Muscle of leg (tissue), 16 donors: ENCODE data around the gene CCL15. TPM values are rescaled to one million over a fixed set of nuclear protein-coding genes. Genes with fewer than 3 reads are reported as not detected.

Experiments used
- DNase-seq: peaks from one replicate; pipeline ENCODE4 v3.0.0; 2013
- H3K27ac ChIP-seq: one replicate; pipeline ENCODE4 v1.5.1; 2013; ENCODE audit warnings: mild to moderate bottlenecking, low read length, control low read depth
- H3K27me3 ChIP-seq: one replicate; pipeline ENCODE4 v1.6.1; 2013; ENCODE audit warnings: low read length; ENCODE audit not compliant: control insufficient read depth, insufficient read depth
- H3K36me3 ChIP-seq: one replicate; pipeline ENCODE4 v1.6.1; 2013; ENCODE audit warnings: low read length; ENCODE audit not compliant: control insufficient read depth, insufficient read depth
- H3K4me1 ChIP-seq: one replicate; pipeline ENCODE4 v1.6.1; 2013; ENCODE audit warnings: low read length; ENCODE audit not compliant: control insufficient read depth, insufficient read depth
- H3K4me3 ChIP-seq: one replicate; pipeline ENCODE4 v1.5.1; 2013; ENCODE audit warnings: low read length, control low read depth
- H3K9me3 ChIP-seq: replicated peaks from 2 replicates; pipeline ENCODE4 v1.6.1; 2013; ENCODE audit warnings: low read depth, low read length; ENCODE audit not compliant: control insufficient read depth
- WGBS: methylation state at CpG from one replicate; pipeline ENCODE4 v1.1.5; 2013; ENCODE audit warnings: missing lambda C conversion rate; ENCODE audit not compliant: insufficient coverage; 5-methylcytosine and 5-hydroxymethylcytosine counted together
- long read RNA-seq, 11 donors: transcript quantifications; one replicate each; lab custom pipeline, GENCODE V29; 2026
- polyA plus RNA-seq, 8 donors: library from polyadenylated mRNA; unstranded; fragments of 120-200 nt; gene quantifications; one replicate each; pipeline versions ENCODE4 v1.2.1 to v1.2.3, GENCODE V29; 2013; ENCODE audit warnings: inconsistent platforms in 1 of 8, low replicate concordance in 1 of 8; ENCODE audit not compliant: insufficient read length in 8 of 8, insufficient read depth in 1 of 8
- total RNA-seq: library from RNA; stranded (reverse); fragments of 120-200 nt; gene quantifications from one replicate; pipeline ENCODE4 v1.2.4, GENCODE V29; 2013

CCL15 gene, protein sequence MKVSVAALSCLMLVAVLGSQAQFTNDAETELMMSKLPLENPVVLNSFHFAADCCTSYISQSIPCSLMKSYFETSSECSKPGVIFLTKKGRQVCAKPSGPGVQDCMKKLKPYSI
- total RNA-seq (not detected), polyA plus RNA-seq (under 1 TPM in 1 of 8 donors, not detected in 7; 0.63 TPM)
- long read RNA-seq, donor 1: 0 reads
- long read RNA-seq, donor 2: 0 reads
- long read RNA-seq, donor 3: 0 reads
- long read RNA-seq, donor 4: 0 reads
- long read RNA-seq, donor 5: 0 reads
- long read RNA-seq, donor 6: 0 reads
- long read RNA-seq, donor 7: 0 reads
- long read RNA-seq, donor 8: 0 reads
- long read RNA-seq, donor 9: 0 reads
- long read RNA-seq, donor 10: 0 reads
- long read RNA-seq, donor 11: 0 reads

DNA sequence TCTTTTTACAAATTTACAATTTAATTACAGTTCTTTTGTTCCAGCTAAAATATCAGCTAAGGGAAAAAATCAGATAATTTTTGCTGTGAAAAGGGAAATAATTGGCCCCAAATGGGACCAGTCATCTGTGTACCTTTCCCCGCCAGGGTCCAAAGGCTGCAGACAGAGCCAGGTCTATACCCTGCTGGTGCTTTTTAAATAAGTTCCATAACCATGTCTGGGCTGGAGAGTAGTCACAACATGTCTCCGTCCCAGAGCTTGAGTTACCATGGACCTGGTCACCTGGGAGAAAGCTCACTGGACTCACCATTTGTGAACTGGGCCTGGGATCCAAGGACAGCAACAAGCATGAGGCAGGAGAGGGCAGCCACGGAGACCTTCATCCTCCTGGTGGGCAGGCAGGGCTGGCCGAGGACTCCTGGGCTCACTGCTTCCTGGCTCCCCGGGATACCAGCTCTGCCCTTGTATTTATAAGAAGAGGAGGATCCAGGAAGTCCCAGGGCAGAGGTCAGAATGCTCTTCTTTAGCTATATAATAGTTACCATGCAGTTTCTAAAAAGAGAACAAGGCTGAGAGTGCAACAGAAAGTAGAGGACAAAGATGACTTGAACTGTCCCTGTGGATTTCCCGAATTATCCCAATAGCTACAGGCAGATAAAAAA, at the start of gene CCL15:
TSS of gene CCL15 (minus strand) at position 444 of the 662 bp plus-strand sequence. CDS start at position 383, 61 bp downstream.
- no peak for DNase-seq
- H3K4me3 ChIP-seq: no peak within 1 kb of the TSS
- 78% methylated on average over 3 of the region's 6 CpGs for WGBS
- H3K4me1 ChIP-seq: no peaks in the 10 kb centered on the region
- no peaks in the 10 kb centered on the region for H3K9me3 ChIP-seq
- no peak within 1 kb of the TSS for H3K27ac ChIP-seq
- H3K27me3 ChIP-seq: no peaks in the 10 kb centered on the region
- H3K36me3 ChIP-seq: no peaks in the 10 kb centered on the region

DNA sequence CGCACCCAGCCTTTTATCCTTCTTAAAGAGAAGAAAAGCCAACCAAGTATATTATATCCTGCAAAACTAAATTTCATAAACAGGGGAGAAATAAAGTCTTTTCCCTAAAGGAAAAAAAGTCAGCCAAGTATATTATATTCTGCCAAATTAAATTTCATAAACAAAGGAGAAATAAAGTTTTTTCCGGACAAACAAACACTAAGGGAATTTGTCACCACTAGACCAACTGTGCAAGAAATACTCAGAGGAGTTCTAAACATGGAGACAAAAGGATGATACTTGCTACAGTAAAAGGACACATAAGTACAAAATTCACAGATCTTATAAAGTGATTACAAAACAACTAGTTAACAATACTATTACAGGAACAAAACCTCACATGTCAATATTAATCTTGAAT, 48.3 kb upstream of the CCL15 start:
- Histone ChIP-seq H3K27ac (no peak overlapping the region), H3K4me3 (no peak overlapping the region), H3K36me3 (no peaks in the 10 kb centered on the region), H3K27me3 (no peaks in the 10 kb centered on the region), H3K9me3 (peaks cover 8% of the 10 kb centered on the region), H3K4me1 (no peaks in the 10 kb centered on the region)
- no CpG with 5 or more reads among the region's 2 CpGs for WGBS
- no peak for DNase-seq

DNA sequence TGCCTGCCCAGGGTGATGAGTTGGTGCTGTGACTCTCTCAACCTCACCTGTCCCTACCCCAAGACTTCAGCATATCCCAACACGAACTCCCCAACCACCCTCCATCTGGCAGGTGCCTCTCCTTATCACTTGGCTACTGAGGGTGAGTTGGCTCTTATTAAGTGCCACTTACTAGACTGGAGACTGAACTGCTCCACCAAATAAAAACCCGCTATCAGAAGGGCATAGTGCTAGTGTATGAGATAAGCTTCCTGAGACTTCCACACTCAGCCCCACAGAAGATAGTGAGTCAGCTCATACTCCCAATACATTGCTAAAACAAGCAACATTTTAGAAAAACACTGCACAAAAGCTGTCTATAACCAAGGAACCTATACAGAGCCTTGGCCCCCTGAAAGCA, 46.7 kb upstream of the CCL15 start:
- H3K4me3 ChIP-seq: no peak overlapping the region
- H3K36me3 ChIP-seq: no peaks in the 10 kb centered on the region
- peaks cover 8% of the 10 kb centered on the region for H3K9me3 ChIP-seq
- no peaks in the 10 kb centered on the region for H3K4me1 ChIP-seq
- H3K27ac ChIP-seq: no peak overlapping the region
- H3K27me3 ChIP-seq: no peaks in the 10 kb centered on the region
- no CpG with 5 or more reads among the region's 2 CpGs for WGBS
- no peak for DNase-seq

DNA sequence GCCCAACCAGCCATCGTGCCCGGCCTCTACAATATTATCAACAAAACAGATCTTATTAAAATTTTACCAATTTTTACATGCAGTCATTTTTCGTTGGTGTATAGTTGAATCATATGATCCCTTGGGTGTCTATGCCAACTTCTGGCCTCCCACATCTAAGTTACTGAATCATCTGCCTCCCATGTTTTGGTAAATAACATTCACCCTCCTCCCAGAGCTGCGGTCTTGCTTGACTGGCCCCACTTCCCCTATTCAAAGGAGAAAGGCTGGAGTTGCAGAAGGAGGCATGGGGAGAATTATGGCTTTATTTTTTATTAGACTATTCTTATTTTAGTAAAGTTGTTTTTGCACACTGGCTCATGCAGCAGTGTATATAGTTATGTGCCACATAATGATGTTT, 34.9 kb upstream of the CCL15 start:
- H3K36me3 ChIP-seq: no peaks in the 10 kb centered on the region
- H3K27me3 ChIP-seq: no peaks in the 10 kb centered on the region
- WGBS: no CpG with 5 or more reads among the region's 4 CpGs
- H3K27ac ChIP-seq: no peak overlapping the region
- peak; percentile 12 for DNase-seq
- H3K4me3 ChIP-seq: no peak overlapping the region
- no peaks in the 10 kb centered on the region for H3K9me3 ChIP-seq
- H3K4me1 ChIP-seq: no peaks in the 10 kb centered on the region

DNA sequence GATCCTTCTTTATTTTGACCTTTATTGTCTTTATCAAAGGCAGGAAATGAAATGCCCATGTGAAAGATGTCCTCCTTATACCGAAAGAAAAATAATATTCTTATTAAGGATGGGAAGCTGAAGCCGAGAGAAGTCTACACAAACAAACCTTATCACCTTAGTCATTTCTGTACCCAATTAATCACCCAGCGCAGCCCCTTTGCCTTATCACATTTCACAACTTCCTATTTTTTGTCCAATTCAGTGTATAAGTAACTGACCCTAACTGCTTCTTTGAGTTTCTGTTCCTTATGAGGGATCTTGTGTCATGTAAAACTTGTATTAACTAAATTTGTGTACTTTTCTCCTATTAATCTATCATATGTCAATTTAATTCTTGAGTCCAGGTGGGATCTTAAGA, 32.8 kb upstream of the CCL15 start:
- Histone ChIP-seq H3K9me3 (no peaks in the 10 kb centered on the region), H3K4me3 (no peak overlapping the region), H3K36me3 (no peaks in the 10 kb centered on the region), H3K27ac (no peak overlapping the region), H3K27me3 (no peaks in the 10 kb centered on the region), H3K4me1 (no peaks in the 10 kb centered on the region)
- WGBS: 80% methylated on average over 1 of the region's 3 CpGs
- peak; percentile 19 for DNase-seq

DNA sequence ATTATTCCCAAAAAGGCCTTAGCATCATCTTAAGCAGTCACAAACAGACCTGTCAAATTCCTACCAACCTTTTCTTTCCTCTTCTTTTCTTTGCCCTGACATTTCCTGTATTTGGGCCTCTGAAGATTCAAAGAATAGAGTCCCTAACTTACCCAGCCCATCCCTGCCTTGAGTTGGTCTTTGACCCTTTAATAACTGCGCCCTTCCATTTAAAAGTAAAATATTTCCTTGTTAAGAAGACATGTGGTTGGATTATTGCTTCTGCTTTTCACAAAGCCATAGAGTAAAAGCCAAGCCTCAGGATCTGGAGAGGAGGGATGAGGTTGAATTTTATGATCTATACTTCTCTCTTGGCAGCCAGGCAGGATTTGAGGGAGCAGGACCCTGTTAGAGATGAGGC, 29.6 kb upstream of the CCL15 start:
- H3K27me3 ChIP-seq: no peaks in the 10 kb centered on the region
- no peak for DNase-seq
- H3K36me3 ChIP-seq: no peaks in the 10 kb centered on the region
- WGBS: no CpG with 5 or more reads among the region's 1 CpG
- H3K27ac ChIP-seq: no peak overlapping the region
- no peaks in the 10 kb centered on the region for H3K4me1 ChIP-seq
- H3K9me3 ChIP-seq: no peaks in the 10 kb centered on the region
- no peak overlapping the region for H3K4me3 ChIP-seq

DNA sequence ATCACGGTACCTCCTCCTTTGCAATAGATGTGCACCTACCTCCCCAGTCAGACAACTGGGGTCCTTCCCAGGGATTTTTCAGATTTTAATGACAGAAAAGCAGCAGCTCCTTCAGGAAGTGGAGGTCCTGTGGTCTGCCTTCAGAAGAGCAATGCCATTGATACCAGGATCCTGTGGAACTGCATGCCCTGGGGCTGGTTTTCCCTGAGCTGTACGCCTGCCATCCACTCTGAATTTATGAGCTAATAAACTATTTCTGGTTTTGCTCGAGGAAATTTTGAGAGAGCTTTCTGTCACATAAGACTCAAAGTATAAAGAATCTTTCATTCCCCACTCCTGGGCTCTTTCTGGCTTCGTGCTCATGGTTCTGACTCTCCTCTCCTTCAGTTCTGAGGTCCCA, 26.4 kb upstream of the CCL15 start:
- Histone ChIP-seq H3K27me3 (no peaks in the 10 kb centered on the region), H3K9me3 (no peaks in the 10 kb centered on the region), H3K4me3 (no peak overlapping the region), H3K27ac (no peak overlapping the region), H3K36me3 (no peaks in the 10 kb centered on the region), H3K4me1 (no peaks in the 10 kb centered on the region)
- no peak for DNase-seq
- 33% methylated on average over 2 of the region's 4 CpGs for WGBS

DNA sequence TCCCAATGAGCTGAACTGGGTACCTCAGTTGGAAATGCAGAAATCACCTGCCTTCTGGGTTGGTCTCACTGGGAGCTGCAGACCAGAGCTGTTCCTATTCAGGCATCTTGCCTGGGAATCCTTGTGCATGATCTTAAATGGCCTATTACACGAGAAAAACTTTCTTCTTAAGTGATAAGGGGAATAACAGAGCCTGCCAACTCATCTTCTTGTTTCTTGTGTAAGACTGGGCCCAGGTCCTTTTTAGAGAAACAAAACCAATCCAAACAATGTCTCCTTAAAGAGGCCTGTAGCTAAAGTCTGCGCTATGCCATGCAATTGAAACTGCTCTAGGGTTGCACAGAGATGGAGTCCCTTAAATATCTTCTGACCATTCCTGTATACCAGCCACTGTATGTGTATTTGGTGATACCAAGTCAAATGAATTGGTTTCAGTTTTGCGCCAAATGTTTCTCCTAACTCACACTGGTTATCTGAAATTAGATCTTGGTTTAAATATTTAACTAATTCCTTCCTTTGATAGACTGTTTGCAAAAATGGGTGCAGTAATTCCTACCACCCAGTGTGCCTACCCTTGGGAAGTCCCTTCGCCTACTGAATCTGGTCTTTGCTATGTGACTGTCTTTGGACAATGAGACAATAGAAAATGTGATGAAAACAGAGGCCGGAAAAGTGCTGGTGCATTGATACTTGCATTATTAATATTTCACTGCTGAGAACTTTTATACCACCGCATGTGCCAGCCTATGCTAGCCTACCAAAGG, 22.9 kb upstream of the CCL15 start:
- 60% methylated on average over 1 of the region's 6 CpGs for WGBS
- H3K9me3 ChIP-seq: no peaks in the 10 kb centered on the region
- no peak for DNase-seq

DNA sequence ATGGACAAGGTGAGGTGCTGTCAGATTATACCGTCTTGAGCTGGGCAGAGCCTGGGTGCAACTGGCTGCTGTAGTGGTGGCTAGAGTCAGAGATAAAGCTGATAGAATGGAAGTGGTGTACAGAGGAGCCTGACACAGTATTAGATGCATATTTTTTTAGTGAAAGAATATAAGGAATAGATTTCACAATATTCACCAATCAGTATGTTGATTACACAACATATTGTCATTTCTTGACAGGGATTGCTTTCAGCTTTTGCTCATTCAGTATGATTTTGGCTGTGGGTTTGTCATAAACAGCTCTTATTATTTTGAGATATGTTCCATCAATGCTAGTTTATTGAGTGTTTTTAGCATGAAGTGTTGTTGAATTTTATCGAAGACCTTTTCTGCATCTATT, 18.1 kb upstream of the CCL15 start:
- DNase-seq: no peak
- Histone ChIP-seq H3K27ac (no peak overlapping the region), H3K4me3 (no peak overlapping the region), H3K36me3 (no peaks in the 10 kb centered on the region), H3K9me3 (no peaks in the 10 kb centered on the region), H3K27me3 (no peaks in the 10 kb centered on the region), H3K4me1 (no peaks in the 10 kb centered on the region)
- 78% methylated on average over 1 of the region's 2 CpGs for WGBS

More for the DNA sequence above, 22.9 kb upstream of the CCL15 start:
- H3K4me3 ChIP-seq: no peak overlapping the region
- H3K27ac ChIP-seq: no peak overlapping the region
- H3K36me3 ChIP-seq: no peaks in the 10 kb centered on the region
- no peaks in the 10 kb centered on the region for H3K27me3 ChIP-seq
- no peaks in the 10 kb centered on the region for H3K4me1 ChIP-seq

DNA sequence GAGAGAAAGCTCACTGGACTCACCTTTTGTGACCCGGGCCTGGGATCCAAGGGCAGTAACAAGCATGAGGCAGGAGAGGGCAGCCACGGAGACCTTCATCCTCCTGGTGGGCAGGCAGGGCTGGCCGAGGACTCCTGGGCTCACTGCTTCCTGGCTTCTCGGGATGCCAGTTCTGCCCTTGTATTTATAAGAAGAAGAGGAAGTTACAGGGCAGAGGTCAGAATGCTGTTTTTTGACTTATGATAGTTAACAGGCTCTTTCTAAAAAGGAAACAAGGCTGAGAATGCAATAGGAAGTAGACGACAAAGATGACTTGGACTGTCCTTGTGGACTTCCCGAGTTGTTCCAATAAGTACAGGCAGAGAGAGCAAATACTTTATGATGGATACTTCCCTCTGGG, 16.4 kb upstream of the CCL15 start, which contains the start of gene CCL23:
TSS of gene CCL23 (minus strand) at position 174 of the 400 bp plus-strand sequence. CDS start at position 99, 75 bp downstream.
- WGBS: 21% methylated on average over 4 of the region's 6 CpGs
- H3K27me3 ChIP-seq: no peaks in the 10 kb centered on the region
- H3K9me3 ChIP-seq: no peaks in the 10 kb centered on the region
- peak; percentile 52 for DNase-seq
- no peaks in the 10 kb centered on the region for H3K36me3 ChIP-seq
- no peaks in the 10 kb centered on the region for H3K4me1 ChIP-seq
- no peak within 1 kb of the TSS for H3K27ac ChIP-seq
- H3K4me3 ChIP-seq: no peak within 1 kb of the TSS
